Transverse colon (tissue), 4 donors: ENCODE results near the gene SYCE1L.
"Not testable (repeated sequence)": the region's sequence is repeated elsewhere in the genome, so short reads cannot be mapped to it uniquely, and the experiment has no call there.

Source experiments
- CTCF ChIP-seq, 5 experiments: fragments of 200-600 bp in 3 of 5; fragments of 450-650 bp in 2 of 5; sonication (generic) in 3 of 5; IDR thresholded peaks; 1 replicate in 2 of 5; 2 replicates in 3 of 5; pipeline ENCODE4 v1.5.1; 2016 to 2017; ENCODE audit warnings: antibody characterized with exemption in 5 of 5, inconsistent platforms in 3 of 5, mild to moderate bottlenecking in 2 of 5, moderate library complexity in 1 of 5
- POLR2A ChIP-seq: fragments of 450-650 bp; IDR thresholded peaks from one replicate; pipeline ENCODE4 v1.6.1; 2016; ENCODE audit warnings: antibody characterized with exemption, mild to moderate bottlenecking, moderate library complexity
- POLR2AphosphoS5 ChIP-seq, 3 donors: sonication (generic); formaldehyde crosslinking; IDR thresholded peaks; one replicate each; pipeline ENCODE4 v1.6.1; 2016; ENCODE audit warnings: antibody characterized with exemption in 3 of 3

GRCh38 chr16:77242471-77242870 lies 43.3 kb downstream of the SYCE1L start:
- not testable (repeated sequence) for TF ChIP-seq POLR2A; CTCF (IDR thresholded peaks at IDR 0.05); POLR2AphosphoS5 (IDR thresholded peaks at IDR 0.05)
